Neural progenitor cell (in vitro differentiated cells): ENCODE results near the gene SH2B2.

Source experiments
- EZH2 ChIP-seq: fragments of 200-600 bp; sonication (generic); IDR thresholded peaks from 2 replicates; pipeline ENCODE4 v1.6.1; 2017; ENCODE audit warnings: antibody characterized with exemption, mild to moderate bottlenecking, moderate library complexity
- TF ChIP-seq, protein P1 (sequence below): fragments of 200-600 bp; sonication (generic); IDR thresholded peaks from 2 replicates; pipeline ENCODE4 v1.5.1; 2017; ENCODE audit warnings: antibody characterized with exemption, mild to moderate bottlenecking

- TF ChIP-seq, protein P1, sequence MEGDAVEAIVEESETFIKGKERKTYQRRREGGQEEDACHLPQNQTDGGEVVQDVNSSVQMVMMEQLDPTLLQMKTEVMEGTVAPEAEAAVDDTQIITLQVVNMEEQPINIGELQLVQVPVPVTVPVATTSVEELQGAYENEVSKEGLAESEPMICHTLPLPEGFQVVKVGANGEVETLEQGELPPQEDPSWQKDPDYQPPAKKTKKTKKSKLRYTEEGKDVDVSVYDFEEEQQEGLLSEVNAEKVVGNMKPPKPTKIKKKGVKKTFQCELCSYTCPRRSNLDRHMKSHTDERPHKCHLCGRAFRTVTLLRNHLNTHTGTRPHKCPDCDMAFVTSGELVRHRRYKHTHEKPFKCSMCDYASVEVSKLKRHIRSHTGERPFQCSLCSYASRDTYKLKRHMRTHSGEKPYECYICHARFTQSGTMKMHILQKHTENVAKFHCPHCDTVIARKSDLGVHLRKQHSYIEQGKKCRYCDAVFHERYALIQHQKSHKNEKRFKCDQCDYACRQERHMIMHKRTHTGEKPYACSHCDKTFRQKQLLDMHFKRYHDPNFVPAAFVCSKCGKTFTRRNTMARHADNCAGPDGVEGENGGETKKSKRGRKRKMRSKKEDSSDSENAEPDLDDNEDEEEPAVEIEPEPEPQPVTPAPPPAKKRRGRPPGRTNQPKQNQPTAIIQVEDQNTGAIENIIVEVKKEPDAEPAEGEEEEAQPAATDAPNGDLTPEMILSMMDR = no peak
- TF ChIP-seq EZH2 = no peak
These were observed 32.1 kb upstream of the SH2B2 start for GRCh38 chr7:102254521-102254920.
